ENCODE measurements around the gene RFTN1.

The RFTN1 gene

GRCh38 chr3:16398648-16399047 lies 114.9 kb downstream of the RFTN1 start:
- Histone ChIP-seq H3K4me3 (ENCODE audit: low read length in 2 of 2) (peak overlapping the region in 1 of 2 donors; percentile 0), H3K79me1 (ENCODE audit: low read depth, low read length) (no peaks in the 10 kb centered on the region), H2AFZ (ENCODE audit: low read length) (peak overlapping the region; percentile 82), H3K4me1 (ENCODE audit: control insufficient read depth in 2 of 2, insufficient read depth in 1 of 2, low read depth in 1 of 2, low read length in 2 of 2) (peaks cover 13 to 14% of the 10 kb centered on the region in 2 donors), H2BK15ac (ENCODE audit: low read length) (no peak overlapping the region), H2BK5ac (ENCODE audit: low read length) (no peak overlapping the region), H3K14ac (ENCODE audit: low read length) (no peak overlapping the region), H3K23ac (ENCODE audit: low read depth, low read length, poor library complexity) (no peak overlapping the region), H3K27ac (replicated peaks; ENCODE audit: low read length) (no peak overlapping the region), H4K91ac (ENCODE audit: low read depth, low read length, poor library complexity) (no peak overlapping the region), H3K27me3 (ENCODE audit: control insufficient read depth in 3 of 3, insufficient read depth in 3 of 3, low read depth in 1 of 3, low read length in 3 of 3) (no peaks in the 10 kb centered on the region), H2BK120ac (ENCODE audit: low read depth, low read length) (peak overlapping the region; percentile 6), H3K4me2 (ENCODE audit: insufficient read depth, low read length, poor library complexity, severe bottlenecking) (no peak overlapping the region), H2BK12ac (ENCODE audit: low read length) (no peak overlapping the region), H3K4ac (ENCODE audit: low read length) (no peak overlapping the region), H3K36me3 (replicated peaks in 1 of 2; ENCODE audit: control insufficient read depth in 2 of 2, insufficient read depth in 2 of 2, low read length in 2 of 2) (no peaks in the 10 kb centered on the region), H2AK5ac (ENCODE audit: low read depth, low read length) (peak overlapping the region; percentile 78), H4K8ac (ENCODE audit: low read depth, low read length) (no peak overlapping the region), H3K18ac (ENCODE audit: low read length) (peak overlapping the region; percentile 67), H3K9ac (ENCODE audit: low read depth, low read length, poor library complexity) (no peak overlapping the region), H3K9me3 (replicated peaks in 1 of 2; ENCODE audit: control insufficient read depth in 2 of 2, insufficient read depth in 1 of 2, low read depth in 1 of 2, low read length in 2 of 2) (peaks cover 0 to 2% of the 10 kb centered on the region in 2 donors)
- no peak for DNase-seq (ENCODE audit: low spot score)
- no CpG with 5 or more reads among the region's 2 CpGs for WGBS, 2 donors (ENCODE audit: extremely low coverage in 2 of 2, insufficient read length in 2 of 2, insufficient replicate concordance in 1 of 2)

GRCh38 chr3:16396202-16396601 lies 117.3 kb downstream of the RFTN1 start:
- no peak overlapping the region for H4K91ac ChIP-seq (ENCODE audit: low read depth, low read length, poor library complexity)
- H3K27me3 ChIP-seq (ENCODE audit: control insufficient read depth in 3 of 3, insufficient read depth in 3 of 3, low read depth in 1 of 3, low read length in 3 of 3) = no peaks in the 10 kb centered on the region
- no peaks in the 10 kb centered on the region for H3K79me1 ChIP-seq (ENCODE audit: low read depth, low read length)
- no peaks in the 10 kb centered on the region for H3K36me3 ChIP-seq (replicated peaks in 1 of 2; ENCODE audit: control insufficient read depth in 2 of 2, insufficient read depth in 2 of 2, low read length in 2 of 2)
- no peak for DNase-seq (ENCODE audit: low spot score)
- no peak overlapping the region for H2BK12ac ChIP-seq (ENCODE audit: low read length)
- H3K18ac ChIP-seq (ENCODE audit: low read length) = no peak overlapping the region
- H3K14ac ChIP-seq (ENCODE audit: low read length) = no peak overlapping the region
- no peak overlapping the region for H2AFZ ChIP-seq (ENCODE audit: low read length)
- H3K4me1 ChIP-seq (ENCODE audit: control insufficient read depth in 2 of 2, insufficient read depth in 1 of 2, low read depth in 1 of 2, low read length in 2 of 2) = peaks cover 13 to 14% of the 10 kb centered on the region in 2 donors
- no peak overlapping the region for H2AK5ac ChIP-seq (ENCODE audit: low read depth, low read length)
- H3K23ac ChIP-seq (ENCODE audit: low read depth, low read length, poor library complexity) = no peak overlapping the region
- H4K8ac ChIP-seq (ENCODE audit: low read depth, low read length) = no peak overlapping the region
- WGBS, 2 donors (ENCODE audit: extremely low coverage in 2 of 2, insufficient read length in 2 of 2, insufficient replicate concordance in 1 of 2) = no CpG with 5 or more reads among the region's 4 CpGs
- H2BK120ac ChIP-seq (ENCODE audit: low read depth, low read length) = no peak overlapping the region
- H3K9ac ChIP-seq (ENCODE audit: low read depth, low read length, poor library complexity) = no peak overlapping the region
- no peaks in the 10 kb centered on the region for H3K9me3 ChIP-seq (replicated peaks in 1 of 2; ENCODE audit: control insufficient read depth in 2 of 2, insufficient read depth in 1 of 2, low read depth in 1 of 2, low read length in 2 of 2)
- H2BK15ac ChIP-seq (ENCODE audit: low read length) = no peak overlapping the region
- H3K4me2 ChIP-seq (ENCODE audit: insufficient read depth, low read length, poor library complexity, severe bottlenecking) = no peak overlapping the region
- no peak overlapping the region for H3K4me3 ChIP-seq (ENCODE audit: low read length in 2 of 2)
- no peak overlapping the region for H3K4ac ChIP-seq (ENCODE audit: low read length)
- no peak overlapping the region for H2BK5ac ChIP-seq (ENCODE audit: low read length)
- no peak overlapping the region for H3K27ac ChIP-seq (replicated peaks; ENCODE audit: low read length)

- Histone ChIP-seq H3K27ac (replicated peaks; ENCODE audit: low read length) (no peak overlapping the region), H3K4me3 (ENCODE audit: low read length in 2 of 2) (no peak overlapping the region), H3K4me2 (ENCODE audit: insufficient read depth, low read length, poor library complexity, severe bottlenecking) (no peak overlapping the region), H2BK5ac (ENCODE audit: low read length) (no peak overlapping the region), H3K36me3 (replicated peaks in 1 of 2; ENCODE audit: control insufficient read depth in 2 of 2, insufficient read depth in 2 of 2, low read length in 2 of 2) (no peaks in the 10 kb centered on the region), H3K27me3 (ENCODE audit: control insufficient read depth in 3 of 3, insufficient read depth in 3 of 3, low read depth in 1 of 3, low read length in 3 of 3) (no peaks in the 10 kb centered on the region), H4K91ac (ENCODE audit: low read depth, low read length, poor library complexity) (no peak overlapping the region), H2BK120ac (ENCODE audit: low read depth, low read length) (no peak overlapping the region), H4K8ac (ENCODE audit: low read depth, low read length) (no peak overlapping the region), H3K9me3 (replicated peaks in 1 of 2; ENCODE audit: control insufficient read depth in 2 of 2, insufficient read depth in 1 of 2, low read depth in 1 of 2, low read length in 2 of 2) (no peaks in the 10 kb centered on the region), H3K9ac (ENCODE audit: low read depth, low read length, poor library complexity) (no peak overlapping the region), H3K4me1 (ENCODE audit: control insufficient read depth in 2 of 2, insufficient read depth in 1 of 2, low read depth in 1 of 2, low read length in 2 of 2) (peaks cover 11 to 14% of the 10 kb centered on the region in 2 donors), H2AFZ (ENCODE audit: low read length) (no peak overlapping the region), H3K18ac (ENCODE audit: low read length) (no peak overlapping the region), H3K14ac (ENCODE audit: low read length) (no peak overlapping the region), H2BK12ac (ENCODE audit: low read length) (no peak overlapping the region), H3K4ac (ENCODE audit: low read length) (no peak overlapping the region), H3K23ac (ENCODE audit: low read depth, low read length, poor library complexity) (no peak overlapping the region), H2BK15ac (ENCODE audit: low read length) (no peak overlapping the region), H2AK5ac (ENCODE audit: low read depth, low read length) (no peak overlapping the region), H3K79me1 (ENCODE audit: low read depth, low read length) (no peaks in the 10 kb centered on the region)
- no CpG with 5 or more reads among the region's 3 CpGs for WGBS, 2 donors (ENCODE audit: extremely low coverage in 2 of 2, insufficient read length in 2 of 2, insufficient replicate concordance in 1 of 2)
- no peak for DNase-seq (ENCODE audit: low spot score)
These were observed 118.3 kb downstream of the RFTN1 start for GRCh38 chr3:16395212-16395611.

GRCh38 chr3:16394639-16395038 lies 118.9 kb downstream of the RFTN1 start:
- H3K36me3 ChIP-seq (replicated peaks in 1 of 2; ENCODE audit: control insufficient read depth in 2 of 2, insufficient read depth in 2 of 2, low read length in 2 of 2) = no peaks in the 10 kb centered on the region
- H3K9ac ChIP-seq (ENCODE audit: low read depth, low read length, poor library complexity) = no peak overlapping the region
- no peak overlapping the region for H4K91ac ChIP-seq (ENCODE audit: low read depth, low read length, poor library complexity)
- no peak overlapping the region for H3K14ac ChIP-seq (ENCODE audit: low read length)
- no peak overlapping the region for H3K4ac ChIP-seq (ENCODE audit: low read length)
- no CpG with 5 or more reads among the region's 1 CpG for WGBS, 2 donors (ENCODE audit: extremely low coverage in 2 of 2, insufficient read length in 2 of 2, insufficient replicate concordance in 1 of 2)
- no peak overlapping the region for H2BK15ac ChIP-seq (ENCODE audit: low read length)
- H3K23ac ChIP-seq (ENCODE audit: low read depth, low read length, poor library complexity) = no peak overlapping the region
- H2AK5ac ChIP-seq (ENCODE audit: low read depth, low read length) = no peak overlapping the region
- H2BK12ac ChIP-seq (ENCODE audit: low read length) = no peak overlapping the region
- no peak overlapping the region for H3K4me2 ChIP-seq (ENCODE audit: insufficient read depth, low read length, poor library complexity, severe bottlenecking)
- no peak overlapping the region for H3K27ac ChIP-seq (replicated peaks; ENCODE audit: low read length)
- no peak overlapping the region for H2BK120ac ChIP-seq (ENCODE audit: low read depth, low read length)
- no peak overlapping the region for H2BK5ac ChIP-seq (ENCODE audit: low read length)
- H2AFZ ChIP-seq (ENCODE audit: low read length) = no peak overlapping the region
- no peak overlapping the region for H3K18ac ChIP-seq (ENCODE audit: low read length)
- peaks cover 9 to 10% of the 10 kb centered on the region in 2 donors for H3K4me1 ChIP-seq (ENCODE audit: control insufficient read depth in 2 of 2, insufficient read depth in 1 of 2, low read depth in 1 of 2, low read length in 2 of 2)
- no peak overlapping the region for H4K8ac ChIP-seq (ENCODE audit: low read depth, low read length)
- H3K9me3 ChIP-seq (replicated peaks in 1 of 2; ENCODE audit: control insufficient read depth in 2 of 2, insufficient read depth in 1 of 2, low read depth in 1 of 2, low read length in 2 of 2) = no peaks in the 10 kb centered on the region
- H3K4me3 ChIP-seq (ENCODE audit: low read length in 2 of 2) = no peak overlapping the region
- H3K79me1 ChIP-seq (ENCODE audit: low read depth, low read length) = no peaks in the 10 kb centered on the region
- no peaks in the 10 kb centered on the region for H3K27me3 ChIP-seq (ENCODE audit: control insufficient read depth in 3 of 3, insufficient read depth in 3 of 3, low read depth in 1 of 3, low read length in 3 of 3)
- no peak for DNase-seq (ENCODE audit: low spot score)

Measured in neuronal stem cell (in vitro differentiated cells).